Nephron (organoid): Measurements from ENCODE around the gene ETS1.

Experiments
- H3K27ac Mint-ChIP-seq, 3 experiments: 2 replicates each; pipeline ENCODE4 v1.8.0; 2020; ENCODE audit warnings: mixed read lengths in 3 of 3, mild to moderate bottlenecking in 2 of 3, moderate library complexity in 1 of 3
- H3K27me3 Mint-ChIP-seq: 2 replicates; pipeline ENCODE4 v1.8.0; 2021; ENCODE audit warnings: low read depth, mild to moderate bottlenecking, moderate library complexity, mixed read lengths
- H3K36me3 Mint-ChIP-seq: 2 replicates; pipeline ENCODE4 v1.8.0; 2020; ENCODE audit warnings: low read depth, mixed read lengths
- H3K4me1 Mint-ChIP-seq: 2 replicates; pipeline ENCODE4 v1.8.0; 2020; ENCODE audit warnings: mixed read lengths
- H3K4me3 Mint-ChIP-seq, 3 experiments: 2 replicates each; pipeline ENCODE4 v1.8.0; 2020; ENCODE audit warnings: mild to moderate bottlenecking in 3 of 3, mixed read lengths in 3 of 3, moderate library complexity in 2 of 3
- H3K9me3 Mint-ChIP-seq: 2 replicates; pipeline ENCODE4 v1.8.0; 2020; ENCODE audit warnings: mixed read lengths
- TF ChIP-seq, protein P1 (sequence below), 3 experiments: fragments of 200-600 bp; sonication (generic); IDR thresholded peaks; one replicate each; pipeline ENCODE4 v1.5.0; 2021; ENCODE audit warnings: antibody characterized with exemption in 3 of 3; ENCODE audit not compliant: unreplicated experiment in 3 of 3

ETS1 gene

DNA sequence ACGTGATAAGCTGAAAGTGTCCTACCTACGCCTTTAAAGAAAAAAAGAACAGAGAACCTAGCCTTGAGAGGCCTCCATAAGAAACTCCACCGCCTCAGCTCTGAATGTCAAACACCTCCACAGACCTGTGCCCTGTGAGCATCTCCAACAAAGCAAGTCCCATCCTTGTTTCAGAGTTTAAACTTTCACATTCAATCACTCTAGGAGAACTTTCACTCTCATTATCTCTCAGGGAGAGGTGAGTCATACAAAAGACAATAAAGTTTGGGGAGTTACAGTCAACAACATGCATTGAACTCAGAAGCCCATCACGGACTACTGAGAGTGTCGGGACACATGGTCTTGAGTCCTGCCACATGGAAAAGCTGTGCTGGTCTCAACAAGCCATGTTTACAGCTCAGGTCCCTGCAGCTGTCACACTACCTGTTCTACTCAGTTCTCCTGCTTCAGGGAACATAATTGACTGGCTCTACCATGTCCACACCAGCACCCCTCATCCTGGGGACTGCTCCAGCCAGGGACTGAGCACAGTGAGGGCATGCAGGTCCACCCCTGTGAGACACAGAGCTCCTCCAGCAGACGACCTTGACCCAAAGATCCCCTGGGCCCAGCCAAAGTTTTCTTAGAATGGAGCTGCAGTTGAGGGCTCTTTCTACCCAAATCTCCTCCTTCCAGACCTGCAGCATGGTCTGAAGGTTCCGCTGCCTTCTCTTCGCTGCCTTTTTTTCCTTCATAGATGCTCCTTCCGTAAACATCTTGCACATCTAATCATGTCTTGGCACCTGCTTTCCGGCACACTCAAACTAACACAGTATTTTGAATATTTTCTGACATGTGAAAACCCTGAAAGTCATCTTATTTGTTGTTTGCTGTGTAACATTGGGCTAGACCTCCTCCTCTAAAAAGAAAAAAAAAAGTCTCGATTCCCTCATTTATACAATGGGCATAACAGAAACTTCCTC, 114.9 kb downstream of the ETS1 start:
- peak overlapping the region in 2 of 3 experiments; percentile 13 to 26 for H3K27ac Mint-ChIP-seq
- no peak overlapping the region for H3K4me3 Mint-ChIP-seq
- H3K27me3 Mint-ChIP-seq = peaks cover 5% of the 10 kb centered on the region
- peaks cover 40% of the 10 kb centered on the region for H3K4me1 Mint-ChIP-seq
- H3K36me3 Mint-ChIP-seq = peaks cover 85% of the 10 kb centered on the region
- no peaks in the 10 kb centered on the region for H3K9me3 Mint-ChIP-seq
- TF ChIP-seq, protein P1, sequence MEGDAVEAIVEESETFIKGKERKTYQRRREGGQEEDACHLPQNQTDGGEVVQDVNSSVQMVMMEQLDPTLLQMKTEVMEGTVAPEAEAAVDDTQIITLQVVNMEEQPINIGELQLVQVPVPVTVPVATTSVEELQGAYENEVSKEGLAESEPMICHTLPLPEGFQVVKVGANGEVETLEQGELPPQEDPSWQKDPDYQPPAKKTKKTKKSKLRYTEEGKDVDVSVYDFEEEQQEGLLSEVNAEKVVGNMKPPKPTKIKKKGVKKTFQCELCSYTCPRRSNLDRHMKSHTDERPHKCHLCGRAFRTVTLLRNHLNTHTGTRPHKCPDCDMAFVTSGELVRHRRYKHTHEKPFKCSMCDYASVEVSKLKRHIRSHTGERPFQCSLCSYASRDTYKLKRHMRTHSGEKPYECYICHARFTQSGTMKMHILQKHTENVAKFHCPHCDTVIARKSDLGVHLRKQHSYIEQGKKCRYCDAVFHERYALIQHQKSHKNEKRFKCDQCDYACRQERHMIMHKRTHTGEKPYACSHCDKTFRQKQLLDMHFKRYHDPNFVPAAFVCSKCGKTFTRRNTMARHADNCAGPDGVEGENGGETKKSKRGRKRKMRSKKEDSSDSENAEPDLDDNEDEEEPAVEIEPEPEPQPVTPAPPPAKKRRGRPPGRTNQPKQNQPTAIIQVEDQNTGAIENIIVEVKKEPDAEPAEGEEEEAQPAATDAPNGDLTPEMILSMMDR (IDR thresholded peaks at IDR 0.05; ENCODE audit: unreplicated experiment in 3 of 3) = no peak

DNA sequence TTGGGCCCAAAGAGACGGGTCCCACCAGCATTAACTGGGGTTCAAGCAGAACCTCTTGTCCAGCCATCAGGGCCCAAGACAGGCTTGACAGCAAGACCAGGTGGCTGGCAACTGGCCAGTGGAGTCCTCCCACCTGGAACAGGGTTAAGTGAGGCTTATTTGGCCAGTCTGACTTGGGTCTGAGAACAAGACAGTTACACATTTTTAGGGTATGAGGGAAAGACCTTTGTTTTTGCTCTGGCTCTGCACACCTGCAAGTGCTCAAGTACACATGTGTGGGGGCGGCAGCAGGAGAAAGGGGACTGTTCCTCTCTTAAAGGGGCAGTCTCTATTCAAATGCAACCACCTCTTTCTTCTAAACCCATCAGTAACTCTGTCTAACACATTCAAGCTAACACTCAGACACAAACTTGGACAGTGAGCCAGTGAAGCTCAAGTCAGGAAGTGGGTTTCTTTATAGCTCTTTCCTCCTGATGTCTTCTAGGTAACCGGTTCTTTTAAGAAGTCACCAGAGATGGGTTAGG, 116.2 kb downstream of the ETS1 start:
- H3K4me1 Mint-ChIP-seq = peaks cover 37% of the 10 kb centered on the region
- H3K27ac Mint-ChIP-seq = peak overlapping the region in 2 of 3 experiments; percentile 13 to 28
- TF ChIP-seq, protein P1 (IDR thresholded peaks at IDR 0.05; ENCODE audit: unreplicated experiment in 3 of 3) = no peak
- peaks cover 5% of the 10 kb centered on the region for H3K27me3 Mint-ChIP-seq
- H3K4me3 Mint-ChIP-seq = no peak overlapping the region
- H3K9me3 Mint-ChIP-seq = no peaks in the 10 kb centered on the region
- peaks cover 85% of the 10 kb centered on the region for H3K36me3 Mint-ChIP-seq

DNA sequence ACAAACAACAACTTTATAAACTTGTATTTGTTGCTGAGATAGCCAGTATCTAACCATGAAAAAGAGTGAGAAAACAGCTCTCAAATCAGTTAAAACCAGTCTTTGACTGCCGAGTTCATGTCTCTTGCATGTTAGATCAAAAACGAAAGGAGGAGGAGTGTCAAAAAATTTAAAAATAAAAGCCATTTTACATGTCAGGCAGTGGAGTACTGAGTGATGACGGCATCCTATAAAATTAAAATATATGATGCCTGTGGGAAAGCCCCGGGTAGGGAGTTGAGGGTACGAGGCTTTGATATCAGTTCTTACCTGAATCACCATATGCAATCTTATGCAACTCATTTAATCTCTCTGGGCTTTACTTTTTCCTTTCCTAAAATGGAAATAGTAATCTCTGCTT, 117.3 kb downstream of the ETS1 start:
- TF ChIP-seq, protein P1 (IDR thresholded peaks at IDR 0.05; ENCODE audit: unreplicated experiment in 3 of 3) = no peak
- Mint-ChIP-seq H3K4me3 (no peak overlapping the region), H3K27ac (peak overlapping the region in 2 of 3 experiments; percentile 34 to 38), H3K9me3 (no peaks in the 10 kb centered on the region), H3K4me1 (peaks cover 36% of the 10 kb centered on the region), H3K27me3 (peaks cover 9% of the 10 kb centered on the region), H3K36me3 (peaks cover 92% of the 10 kb centered on the region)

DNA sequence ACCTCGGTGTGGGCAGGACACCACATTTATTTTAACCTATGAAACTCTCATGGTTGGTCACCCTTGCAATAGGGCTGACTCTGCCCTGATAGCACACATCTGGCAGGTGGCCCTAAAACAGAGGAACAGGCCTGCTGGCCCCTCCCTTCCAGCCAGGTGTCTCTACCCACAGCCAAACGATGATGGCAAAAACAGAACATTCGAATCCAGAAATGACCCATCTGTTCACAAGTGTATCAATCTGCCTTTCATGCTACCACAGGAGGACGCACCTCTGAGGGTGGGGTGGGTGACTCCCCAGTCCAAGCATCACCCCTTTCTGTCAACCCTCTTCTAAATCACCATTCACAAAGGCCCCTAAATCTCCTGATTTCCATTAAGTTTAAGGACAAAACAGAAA, 118.1 kb downstream of the ETS1 start:
- TF ChIP-seq, protein P1 (IDR thresholded peaks at IDR 0.05; ENCODE audit: unreplicated experiment in 3 of 3) = no peak
- H3K9me3 Mint-ChIP-seq = no peaks in the 10 kb centered on the region
- H3K27ac Mint-ChIP-seq = peak overlapping the region in 1 of 3 experiments; percentile 20
- peaks cover 92% of the 10 kb centered on the region for H3K36me3 Mint-ChIP-seq
- peaks cover 9% of the 10 kb centered on the region for H3K27me3 Mint-ChIP-seq
- peaks cover 36% of the 10 kb centered on the region for H3K4me1 Mint-ChIP-seq
- H3K4me3 Mint-ChIP-seq = no peak overlapping the region

DNA sequence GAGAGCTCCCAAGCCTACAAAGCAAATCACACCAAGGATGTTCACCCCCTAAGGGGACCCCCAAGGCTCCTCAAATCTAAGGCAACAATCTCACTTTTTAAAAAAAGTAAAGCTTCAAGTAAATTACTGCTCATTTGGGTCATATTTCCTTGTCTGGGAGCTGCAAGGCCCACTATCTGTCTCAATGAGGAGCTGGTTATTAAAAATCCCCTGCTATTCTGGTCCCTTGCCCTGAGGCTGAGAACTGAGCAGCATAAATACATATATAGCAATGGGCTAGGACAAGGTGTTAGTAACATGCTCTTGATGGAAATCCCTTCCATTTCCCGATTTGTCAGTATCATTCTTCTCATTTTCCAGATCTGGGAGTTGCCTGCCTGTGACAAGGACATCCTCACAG, 119.2 kb downstream of the ETS1 start:
- Mint-ChIP-seq H3K27me3 (peaks cover 9% of the 10 kb centered on the region), H3K36me3 (peaks cover 91% of the 10 kb centered on the region), H3K27ac (no peak overlapping the region), H3K4me1 (peaks cover 44% of the 10 kb centered on the region), H3K9me3 (no peaks in the 10 kb centered on the region), H3K4me3 (no peak overlapping the region)
- TF ChIP-seq, protein P1 (IDR thresholded peaks at IDR 0.05; ENCODE audit: unreplicated experiment in 3 of 3) = no peak
